Activated naive CD8-positive, alpha-beta T cell treated with anti-CD3 and anti-CD28 coated beads, Interleukin-2, amount 10 ng/mL, durations not matched to agents 7 days and 5 days (primary cell): Measurements from ENCODE around the gene RAVER1. TPM values are rescaled to one million over a fixed set of nuclear protein-coding genes. Genes with fewer than 3 reads are reported as not detected.

Source experiments
- ATAC-seq: fragments of 150-1000 bp; cut with Tn5 transposase; one replicate; pipeline ENCODE4 v1.10.0; 2021; ENCODE audit warnings: low read depth, moderate library complexity
- POLR2A ChIA-PET: fragments of 350-600 bp; sonication (Branson Sonifier 250); formaldehyde crosslinking; loops from one replicate; lab custom pipeline; 2021; ENCODE audit warnings: antibody characterized with exemption; lab: Charles Lee
- DNase-seq: peaks from one replicate; pipeline ENCODE4 v3.0.0; 2021
- H3K27ac Mint-ChIP-seq: one replicate; pipeline ENCODE4 v1.8.0; 2022; ENCODE audit warnings: mild to moderate bottlenecking, mixed read lengths
- H3K27me3 Mint-ChIP-seq: one replicate; pipeline ENCODE4 v1.8.0; 2022; ENCODE audit warnings: mild to moderate bottlenecking, moderate library complexity, mixed read lengths
- H3K36me3 Mint-ChIP-seq: one replicate; pipeline ENCODE4 v1.8.0; 2021; ENCODE audit warnings: mild to moderate bottlenecking, mixed read lengths
- H3K4me1 Mint-ChIP-seq: one replicate; pipeline ENCODE4 v1.8.0; 2021; ENCODE audit warnings: mixed read lengths
- H3K4me3 Mint-ChIP-seq: one replicate; pipeline ENCODE4 v1.8.0; 2022; ENCODE audit warnings: mild to moderate bottlenecking, moderate library complexity, mixed read lengths
- H3K9me3 Mint-ChIP-seq: one replicate; pipeline ENCODE4 v1.8.0; 2021; ENCODE audit warnings: mixed read lengths
- total RNA-seq, 2 experiments: library from RNA; stranded (reverse); gene quantifications; one replicate each; pipeline ENCODE4 v1.2.3, GENCODE V29; 2021

RAVER1 gene
- total RNA-seq, 2 experiments from 2014 or later = 77.9 to 78.5 TPM

GRCh38 chr19:10335352-10335985, 2.1 kb upstream of the RAVER1 start:
- Mint-ChIP-seq H3K9me3 (no peaks in the 10 kb centered on the region), H3K36me3 (peaks cover 12% of the 10 kb centered on the region), H3K4me3 (no peak overlapping the region), H3K4me1 (peaks cover 35% of the 10 kb centered on the region), H3K27me3 (no peaks in the 10 kb centered on the region), H3K27ac (no peak overlapping the region)
- POLR2A ChIA-PET = interaction anchor here (1.7 kb wide), 1 partner anchor 47 kb away, joined by 5 read pairs; no protein-coding TSS in a partner anchor
- no peak for DNase-seq
- ATAC-seq = no peak

- no peaks in the 10 kb centered on the region for H3K27me3 Mint-ChIP-seq
- ATAC-seq (no peak), DNase-seq (peak; percentile 61)
- peaks cover 33% of the 10 kb centered on the region for H3K4me1 Mint-ChIP-seq
- H3K36me3 Mint-ChIP-seq = peaks cover 12% of the 10 kb centered on the region
- H3K9me3 Mint-ChIP-seq = no peaks in the 10 kb centered on the region
- no peak overlapping the region for H3K4me3 Mint-ChIP-seq
- H3K27ac Mint-ChIP-seq = no peak overlapping the region
- POLR2A ChIA-PET = interaction anchor here (1.1 to 2.2 kb wide), 6 partner anchors 8 to 54 kb away, joined by 3 to 12 read pairs (median 6); partner anchors contain the start of genes FDX2 and TYK2
Observed at GRCh38 chr19:10334588-10335351, 1.4 kb upstream of the RAVER1 start.

- peak; percentile 9 for ATAC-seq
- peaks cover 14% of the 10 kb centered on the region for H3K36me3 Mint-ChIP-seq
Observed at GRCh38 chr19:10333758-10334587, 644 bp upstream of the RAVER1 start.

GRCh38 chr19:10332158-10332964, 968 bp downstream of the RAVER1 start:
- Mint-ChIP-seq H3K4me1 (peaks cover 21% of the 10 kb centered on the region), H3K9me3 (no peaks in the 10 kb centered on the region), H3K4me3 (peak overlapping the region; percentile 96), H3K27me3 (no peaks in the 10 kb centered on the region), H3K27ac (peak overlapping the region; percentile 94), H3K36me3 (peaks cover 14% of the 10 kb centered on the region)
- POLR2A ChIA-PET = interaction anchor here (0.8 to 2.9 kb wide), 11 partner anchors 10 to 70 kb away, joined by 3 to 27 read pairs (median 5); partner anchors contain the start of genes CDC37, ICAM1, ICAM4 and ICAM5
- no peak for DNase-seq
- no peak for ATAC-seq

More at GRCh38 chr19:10333758-10334587, 644 bp upstream of the RAVER1 start:
- Mint-ChIP-seq H3K4me1 (peaks cover 30% of the 10 kb centered on the region), H3K4me3 (peak overlapping the region; percentile 96), H3K9me3 (no peaks in the 10 kb centered on the region), H3K27ac (peak overlapping the region; percentile 94), H3K27me3 (no peaks in the 10 kb centered on the region)
- DNase-seq = no peak
- POLR2A ChIA-PET = interaction anchor here (0.5 to 2.9 kb wide), 17 partner anchors 9 to 228 kb away, joined by 3 to 27 read pairs (median 4); partner anchors contain the start of genes CDC37, FDX2, ICAM1 and ICAM4

GRCh38 chr19:10329555-10329954, 3.8 kb downstream of the RAVER1 start:
- Mint-ChIP-seq H3K4me1 (peaks cover 17% of the 10 kb centered on the region), H3K4me3 (no peak overlapping the region), H3K27ac (no peak overlapping the region), H3K9me3 (no peaks in the 10 kb centered on the region), H3K27me3 (no peaks in the 10 kb centered on the region), H3K36me3 (peaks cover 14% of the 10 kb centered on the region)
- ATAC-seq (no peak), DNase-seq (no peak)
- POLR2A ChIA-PET = interaction anchor here (1.1 to 1.4 kb wide), 2 partner anchors 11 to 58 kb away, joined by 4 to 6 read pairs; partner anchors contain the start of gene ICAM1

- POLR2A ChIA-PET = no interaction called here
Observed at GRCh38 chr19:10328558-10329429, 4.5 kb downstream of the RAVER1 start.

GRCh38 chr19:10327793-10328192, 5.5 kb downstream of the RAVER1 start:
- POLR2A ChIA-PET = no interaction called here
- Mint-ChIP-seq H3K4me1 (peaks cover 10% of the 10 kb centered on the region), H3K36me3 (peaks cover 8% of the 10 kb centered on the region), H3K9me3 (no peaks in the 10 kb centered on the region), H3K27me3 (no peaks in the 10 kb centered on the region), H3K27ac (no peak overlapping the region), H3K4me3 (no peak overlapping the region)
- DNase-seq = no peak
- ATAC-seq = no peak

More at GRCh38 chr19:10328558-10329429, 4.5 kb downstream of the RAVER1 start:
- no peak overlapping the region for H3K4me3 Mint-ChIP-seq
- DNase-seq = no peak
- H3K4me1 Mint-ChIP-seq = peaks cover 14% of the 10 kb centered on the region
- H3K36me3 Mint-ChIP-seq = peaks cover 11% of the 10 kb centered on the region
- H3K27me3 Mint-ChIP-seq = no peaks in the 10 kb centered on the region
- ATAC-seq = no peak
- no peaks in the 10 kb centered on the region for H3K9me3 Mint-ChIP-seq
- H3K27ac Mint-ChIP-seq = no peak overlapping the region

- Mint-ChIP-seq H3K27me3 (no peaks in the 10 kb centered on the region), H3K36me3 (peaks cover 8% of the 10 kb centered on the region), H3K4me1 (peaks cover 2% of the 10 kb centered on the region), H3K9me3 (no peaks in the 10 kb centered on the region), H3K4me3 (no peak overlapping the region), H3K27ac (no peak overlapping the region)
- no peak for DNase-seq
- ATAC-seq = no peak
- POLR2A ChIA-PET = interaction anchor here (0.5 to 0.6 kb wide), 2 partner anchors 57 to 179 kb away, joined by 5 to 8 read pairs; no protein-coding TSS in a partner anchor
Observed at GRCh38 chr19:10325732-10326131, 7.6 kb downstream of the RAVER1 start.

- DNase-seq (no peak), ATAC-seq (no peak)
- POLR2A ChIA-PET = interaction anchor here (0.6 kb wide), 1 partner anchor 69 kb away, joined by 3 read pairs; no protein-coding TSS in a partner anchor
- Mint-ChIP-seq H3K27me3 (no peaks in the 10 kb centered on the region), H3K4me3 (no peak overlapping the region), H3K36me3 (peaks cover 9% of the 10 kb centered on the region), H3K27ac (no peak overlapping the region), H3K9me3 (no peaks in the 10 kb centered on the region), H3K4me1 (peaks cover 1% of the 10 kb centered on the region)
Observed at GRCh38 chr19:10321874-10322835, 11.2 kb downstream of the RAVER1 start.

- no peaks in the 10 kb centered on the region for H3K27me3 Mint-ChIP-seq
- H3K9me3 Mint-ChIP-seq = no peaks in the 10 kb centered on the region
- H3K4me1 Mint-ChIP-seq = peaks cover 1% of the 10 kb centered on the region
- POLR2A ChIA-PET = interaction anchor here (0.6 kb wide), 2 partner anchors 69 to 1237 kb away, joined by 3 read pairs; partner anchors contain the start of gene ELOF1
- no peak overlapping the region for H3K4me3 Mint-ChIP-seq
- no peak for ATAC-seq
- H3K36me3 Mint-ChIP-seq = peaks cover 11% of the 10 kb centered on the region
- DNase-seq = no peak
- no peak overlapping the region for H3K27ac Mint-ChIP-seq
Observed at GRCh38 chr19:10321417-10321797, 11.9 kb downstream of the RAVER1 start.
